ENCODE measurements around the gene WASF3. TPM values are rescaled to one million over a fixed set of nuclear protein-coding genes. Genes with fewer than 3 reads are reported as not detected.
A peak's percentile ranks its signal among the peaks of the same experiment; 100 is the strongest.

The WASF3 gene
- total RNA-seq, 1 donor from 2014 or later = 14.3 TPM

DNA sequence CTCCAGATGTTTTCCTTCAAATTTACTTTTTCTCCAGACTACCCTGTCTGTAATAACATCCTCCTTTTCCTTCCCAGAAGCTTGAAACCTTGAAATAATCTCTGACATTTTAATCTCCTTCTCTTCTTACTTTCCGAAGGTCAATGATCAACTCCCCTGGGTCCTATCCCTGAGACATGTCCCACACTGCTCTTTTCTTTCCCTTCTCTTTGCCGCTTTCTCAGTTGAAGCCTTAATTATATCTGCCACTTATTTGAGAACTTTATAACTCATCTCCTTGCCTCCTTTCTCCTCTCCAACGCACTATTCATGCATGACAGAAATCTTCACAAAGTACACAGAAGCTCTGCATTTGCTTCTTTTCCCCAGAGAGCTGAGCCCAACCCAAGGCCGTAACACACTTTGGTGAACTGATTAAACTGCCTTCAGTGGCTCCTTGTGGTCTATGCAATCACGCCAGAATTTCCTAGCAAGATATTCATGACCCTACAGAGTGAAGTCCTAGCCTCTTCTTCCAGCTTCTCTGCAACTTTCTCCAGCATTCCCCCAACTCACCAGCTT lies 9.2 kb upstream of the WASF3 start:
- H3K9me3 ChIP-seq = no peaks in the 10 kb centered on the region
- no peaks in the 10 kb centered on the region for H3K36me3 ChIP-seq
- no peaks in the 10 kb centered on the region for H3K27me3 ChIP-seq
- TF ChIP-seq, protein P1, sequence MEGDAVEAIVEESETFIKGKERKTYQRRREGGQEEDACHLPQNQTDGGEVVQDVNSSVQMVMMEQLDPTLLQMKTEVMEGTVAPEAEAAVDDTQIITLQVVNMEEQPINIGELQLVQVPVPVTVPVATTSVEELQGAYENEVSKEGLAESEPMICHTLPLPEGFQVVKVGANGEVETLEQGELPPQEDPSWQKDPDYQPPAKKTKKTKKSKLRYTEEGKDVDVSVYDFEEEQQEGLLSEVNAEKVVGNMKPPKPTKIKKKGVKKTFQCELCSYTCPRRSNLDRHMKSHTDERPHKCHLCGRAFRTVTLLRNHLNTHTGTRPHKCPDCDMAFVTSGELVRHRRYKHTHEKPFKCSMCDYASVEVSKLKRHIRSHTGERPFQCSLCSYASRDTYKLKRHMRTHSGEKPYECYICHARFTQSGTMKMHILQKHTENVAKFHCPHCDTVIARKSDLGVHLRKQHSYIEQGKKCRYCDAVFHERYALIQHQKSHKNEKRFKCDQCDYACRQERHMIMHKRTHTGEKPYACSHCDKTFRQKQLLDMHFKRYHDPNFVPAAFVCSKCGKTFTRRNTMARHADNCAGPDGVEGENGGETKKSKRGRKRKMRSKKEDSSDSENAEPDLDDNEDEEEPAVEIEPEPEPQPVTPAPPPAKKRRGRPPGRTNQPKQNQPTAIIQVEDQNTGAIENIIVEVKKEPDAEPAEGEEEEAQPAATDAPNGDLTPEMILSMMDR (IDR thresholded peaks at IDR 0.05) = no peak
- intact Hi-C loops (cut with DNase I) = no loop called here
- H3K27ac ChIP-seq = no peak overlapping the region
- DNase-seq (ENCODE audit: low spot score in 2 of 2) = no peak
- H3K4me1 ChIP-seq = no peaks in the 10 kb centered on the region
- no peak overlapping the region for H3K4me3 ChIP-seq

DNA sequence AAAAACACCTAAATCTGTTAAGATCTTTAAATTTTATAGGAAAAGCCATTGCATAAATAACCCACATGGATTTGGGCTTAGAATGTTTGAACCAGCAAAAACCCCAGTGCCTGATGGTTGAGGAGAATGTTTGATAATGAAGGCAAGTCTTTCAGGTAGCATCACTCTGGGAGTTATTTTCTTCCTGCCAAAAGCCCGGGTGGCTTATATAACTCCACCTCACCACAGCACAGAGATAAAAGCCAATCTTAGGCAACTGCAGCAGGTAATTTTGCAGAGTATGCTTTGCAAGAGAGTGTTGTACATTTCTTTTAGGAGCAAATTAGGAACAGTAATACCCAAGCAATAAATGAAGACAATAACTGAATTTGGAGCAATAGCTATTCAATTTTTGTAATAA lies 7.8 kb upstream of the WASF3 start:
- Histone ChIP-seq H3K4me3 (no peak overlapping the region), H3K27ac (no peak overlapping the region), H3K9me3 (no peaks in the 10 kb centered on the region), H3K36me3 (no peaks in the 10 kb centered on the region), H3K4me1 (no peaks in the 10 kb centered on the region), H3K27me3 (no peaks in the 10 kb centered on the region)
- no peak for DNase-seq (ENCODE audit: low spot score in 2 of 2)
- intact Hi-C loops (cut with DNase I) = loop anchor here (10.0 kb wide), 1 partner anchor 905 kb away; the partner anchor contains the start of gene MTIF3
- TF ChIP-seq, protein P1 (IDR thresholded peaks at IDR 0.05) = no peak

GRCh38 chr13:26551255-26551860 lies 6.1 kb upstream of the WASF3 start:
- no peak overlapping the region for H3K4me3 ChIP-seq
- no peaks in the 10 kb centered on the region for H3K9me3 ChIP-seq
- no peaks in the 10 kb centered on the region for H3K27me3 ChIP-seq
- no peaks in the 10 kb centered on the region for H3K36me3 ChIP-seq
- intact Hi-C loops (cut with DNase I) = loop anchor here (10.0 kb wide), 1 partner anchor 903 kb away; the partner anchor contains the start of gene MTIF3
- TF ChIP-seq, protein P1 (IDR thresholded peaks at IDR 0.05) = no peak
- H3K27ac ChIP-seq = no peak overlapping the region
- no peak for DNase-seq (ENCODE audit: low spot score in 2 of 2)
- no peaks in the 10 kb centered on the region for H3K4me1 ChIP-seq

- Histone ChIP-seq H3K36me3 (no peaks in the 10 kb centered on the region), H3K9me3 (no peaks in the 10 kb centered on the region), H3K27me3 (no peaks in the 10 kb centered on the region), H3K27ac (no peak overlapping the region), H3K4me1 (peaks cover 0 to 6% of the 10 kb centered on the region in 2 donors), H3K4me3 (no peak overlapping the region)
- TF ChIP-seq, protein P1 (IDR thresholded peaks at IDR 0.05) = no peak
- DNase-seq (ENCODE audit: low spot score in 2 of 2) = no peak
- intact Hi-C loops (cut with DNase I) = loop anchor here (5.0 to 10.0 kb wide), 3 partner anchors 133 to 899 kb away; partner anchors contain the start of gene MTIF3
Measured at GRCh38 chr13:26555413-26555812, 2.1 kb upstream of the WASF3 start.

GRCh38 chr13:26557051-26557392 lies 461 bp upstream of the WASF3 start:
- intact Hi-C loops (cut with DNase I) = loop anchor here (1.0 to 10.0 kb wide), 5 partner anchors 135 to 898 kb away; partner anchors contain the start of genes MTIF3 and RNF6
- Histone ChIP-seq H3K36me3 (no peaks in the 10 kb centered on the region), H3K4me3 (peak overlapping the region; percentile 70 to 89), H3K9me3 (no peaks in the 10 kb centered on the region), H3K4me1 (peaks cover 3 to 6% of the 10 kb centered on the region in 2 donors), H3K27me3 (no peaks in the 10 kb centered on the region), H3K27ac (no peak overlapping the region)
- no peak for DNase-seq (ENCODE audit: low spot score in 2 of 2)
- TF ChIP-seq, protein P1 (IDR thresholded peaks at IDR 0.05) = no peak
